Measurements from ENCODE around the gene ISCA2.
A peak's percentile ranks its signal among the peaks of the same experiment; 100 is the strongest.

Gene ISCA2

DNA sequence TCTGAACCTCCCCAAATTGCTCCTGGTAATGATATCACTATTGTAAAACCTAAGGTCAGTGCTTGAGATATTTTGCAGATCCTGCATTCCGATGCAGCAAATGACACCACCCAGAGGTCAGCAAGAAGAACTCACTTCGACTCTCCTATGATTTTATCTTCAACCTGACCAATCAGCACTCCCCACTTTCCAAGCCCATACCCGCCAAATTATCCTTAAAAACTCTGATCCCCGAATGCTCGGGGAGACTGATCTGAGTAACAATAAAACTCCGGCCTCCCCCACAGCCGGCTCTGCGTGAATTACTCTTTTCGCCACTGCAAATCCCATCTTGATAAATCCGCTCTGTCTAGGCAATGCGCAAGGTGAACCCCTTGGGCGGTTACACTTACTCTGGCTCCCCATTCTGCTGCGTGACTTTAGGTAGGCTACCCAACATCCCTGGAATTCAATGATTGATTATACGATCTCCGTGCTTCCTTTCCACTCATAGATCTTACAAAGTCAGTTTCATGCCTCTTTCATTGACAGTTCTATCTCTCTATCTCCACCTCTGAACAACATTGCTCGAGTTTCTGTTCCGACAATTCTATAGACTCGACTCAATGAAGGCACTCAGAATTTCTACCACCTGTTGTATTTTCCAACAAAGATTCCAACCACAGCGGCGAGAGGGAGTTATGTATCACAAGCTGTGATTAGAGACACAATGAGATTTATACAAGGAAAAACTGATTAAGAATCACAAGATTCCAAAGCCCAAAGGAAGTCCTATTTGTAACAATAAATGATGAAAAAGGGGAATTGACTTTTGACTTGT is 1.4 kb upstream of the ISCA2 start:
- H3K9me3 ChIP-seq (ENCODE audit: control extremely low read depth in 1 of 5, control insufficient read depth in 4 of 5, insufficient read depth in 2 of 5, low read depth in 1 of 5, low read length in 4 of 5), result no peaks in the 10 kb centered on the region
- peak; percentile 47 to 63 (median 57) for DNase-seq
- peak overlapping the region; percentile 62 to 99 (median 93) for H3K4me3 ChIP-seq (ENCODE audit: control insufficient read depth in 1 of 7, extremely low read depth in 1 of 7, insufficient read depth in 4 of 7, low read depth in 2 of 7, low read length in 6 of 7)
- peaks cover 0 to 12% (median under 1%) of the 10 kb centered on the region in 4 experiments for H3K36me3 ChIP-seq (ENCODE audit: control insufficient read depth in 4 of 4, insufficient read depth in 4 of 4, low read length in 3 of 4)
- CTCF ChIA-PET, result interaction anchor here (0.7 to 3.4 kb wide), 7 partner anchors 10 to 131 kb away, joined by 3 to 14 read pairs (median 3); no protein-coding TSS in a partner anchor
- peaks cover 18 to 43% (median 38%) of the 10 kb centered on the region in 4 experiments for H3K4me1 ChIP-seq (ENCODE audit: control extremely low read depth in 1 of 4, control insufficient read depth in 4 of 4, insufficient read depth in 4 of 4, low read length in 3 of 4)
- H3K27ac ChIP-seq (ENCODE audit: insufficient read depth in 1 of 2, low read depth in 1 of 2, low read length in 2 of 2, poor library complexity in 1 of 2, severe bottlenecking in 2 of 2), result peak overlapping the region; percentile 48 to 83
- 2% methylated on average over 17 of the region's 20 CpGs for WGBS (ENCODE audit: insufficient coverage)
- no peaks in the 10 kb centered on the region for H3K27me3 ChIP-seq (replicated peaks in 2 of 5; ENCODE audit: control insufficient read depth in 4 of 5, insufficient read depth in 5 of 5, low read length in 4 of 5)
- POLR2A ChIA-PET, result no interaction called here

DNA sequence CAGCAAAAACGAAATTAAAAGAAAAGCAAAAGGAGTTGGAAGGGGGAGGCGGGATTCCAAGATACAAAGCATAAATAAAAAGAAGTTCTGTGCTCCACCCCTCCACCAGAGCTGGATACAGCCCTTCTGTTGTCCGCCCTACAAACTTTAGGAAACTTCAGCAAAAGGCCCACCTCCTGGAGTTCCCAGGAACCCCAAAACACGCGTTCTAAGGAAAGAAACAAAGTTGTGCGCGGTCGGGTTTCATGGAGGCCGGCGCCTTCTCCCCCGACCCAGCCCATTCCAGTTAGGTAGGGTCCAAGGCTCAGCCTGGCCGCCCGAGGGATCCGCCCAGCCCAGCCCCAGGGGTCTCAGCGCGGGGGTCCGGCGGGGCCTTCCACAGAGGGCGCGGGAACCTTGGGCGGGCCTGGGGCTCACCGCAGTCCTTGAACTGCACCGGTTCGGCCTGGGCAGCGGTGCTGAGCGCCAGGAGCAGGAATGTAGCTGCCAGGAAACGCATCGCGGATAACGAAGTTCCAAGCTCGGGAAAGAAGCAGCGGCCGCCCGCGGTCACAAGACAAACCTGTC is 706 bp upstream of the ISCA2 start, which contains the start of gene NPC2:
NPC2 (minus strand) TSS at position 530 of the 567 bp plus-strand sequence; CDS start at position 499, 31 bp downstream.
- Histone ChIP-seq H3K27ac (ENCODE audit: insufficient read depth in 1 of 2, low read depth in 1 of 2, low read length in 2 of 2, poor library complexity in 1 of 2, severe bottlenecking in 2 of 2) (peak within 1 kb of the TSS; percentile 62 to 87), H3K27me3 (replicated peaks in 2 of 5; ENCODE audit: control insufficient read depth in 4 of 5, insufficient read depth in 5 of 5, low read length in 4 of 5) (no peaks in the 10 kb centered on the region), H3K4me3 (ENCODE audit: control insufficient read depth in 1 of 7, extremely low read depth in 1 of 7, insufficient read depth in 4 of 7, low read depth in 2 of 7, low read length in 6 of 7) (peak within 1 kb of the TSS; percentile 82 to 99 (median 94)), H3K36me3 (ENCODE audit: control insufficient read depth in 4 of 4, insufficient read depth in 4 of 4, low read length in 3 of 4) (peaks cover 0 to 8% (median under 1%) of the 10 kb centered on the region in 4 experiments), H3K4me1 (ENCODE audit: control extremely low read depth in 1 of 4, control insufficient read depth in 4 of 4, insufficient read depth in 4 of 4, low read length in 3 of 4) (peaks cover 18 to 43% (median 38%) of the 10 kb centered on the region in 4 experiments), H3K9me3 (ENCODE audit: control extremely low read depth in 1 of 5, control insufficient read depth in 4 of 5, insufficient read depth in 2 of 5, low read depth in 1 of 5, low read length in 4 of 5) (no peaks in the 10 kb centered on the region)
- DNase-seq, result peak in 1 of 3 donors; percentile 40
- under 1% methylated on average over 32 of the region's 35 CpGs for WGBS (ENCODE audit: insufficient coverage)
- POLR2A ChIA-PET, result interaction anchor here (0.6 kb wide), 1 partner anchor 408 kb away, joined by 3 read pairs; the partner anchor contains the start of gene LIN52
- CTCF ChIA-PET, result interaction anchor here (0.7 to 2.3 kb wide), 6 partner anchors 11 to 309 kb away, joined by 3 to 6 read pairs (median 4); no protein-coding TSS in a partner anchor

GRCh38 chr14:74495356-74495755 is 1.8 kb downstream of the ISCA2 start:
- H3K27ac ChIP-seq (ENCODE audit: insufficient read depth in 1 of 2, low read depth in 1 of 2, low read length in 2 of 2, poor library complexity in 1 of 2, severe bottlenecking in 2 of 2), result no peak overlapping the region
- H3K4me1 ChIP-seq (ENCODE audit: control extremely low read depth in 1 of 4, control insufficient read depth in 4 of 4, insufficient read depth in 4 of 4, low read length in 3 of 4), result peaks cover 15 to 36% (median 33%) of the 10 kb centered on the region in 4 experiments
- peaks cover 0 to 6% (median under 1%) of the 10 kb centered on the region in 4 experiments for H3K36me3 ChIP-seq (ENCODE audit: control insufficient read depth in 4 of 4, insufficient read depth in 4 of 4, low read length in 3 of 4)
- DNase-seq, result peak in 2 of 3 donors; percentile 43 to 65
- H3K27me3 ChIP-seq (replicated peaks in 2 of 5; ENCODE audit: control insufficient read depth in 4 of 5, insufficient read depth in 5 of 5, low read length in 4 of 5), result no peaks in the 10 kb centered on the region
- POLR2A ChIA-PET, result no interaction called here
- H3K9me3 ChIP-seq (ENCODE audit: control extremely low read depth in 1 of 5, control insufficient read depth in 4 of 5, insufficient read depth in 2 of 5, low read depth in 1 of 5, low read length in 4 of 5), result no peaks in the 10 kb centered on the region
- H3K4me3 ChIP-seq (ENCODE audit: control insufficient read depth in 1 of 7, extremely low read depth in 1 of 7, insufficient read depth in 4 of 7, low read depth in 2 of 7, low read length in 6 of 7), result peak overlapping the region in 1 of 7 experiments; percentile 27
- CTCF ChIA-PET, result interaction anchor here (1.0 to 1.1 kb wide), 3 partner anchors 14 to 132 kb away, joined by 3 to 4 read pairs (median 3); no protein-coding TSS in a partner anchor
- 20% methylated on average over 1 of the region's 2 CpGs for WGBS (ENCODE audit: insufficient coverage)

DNA sequence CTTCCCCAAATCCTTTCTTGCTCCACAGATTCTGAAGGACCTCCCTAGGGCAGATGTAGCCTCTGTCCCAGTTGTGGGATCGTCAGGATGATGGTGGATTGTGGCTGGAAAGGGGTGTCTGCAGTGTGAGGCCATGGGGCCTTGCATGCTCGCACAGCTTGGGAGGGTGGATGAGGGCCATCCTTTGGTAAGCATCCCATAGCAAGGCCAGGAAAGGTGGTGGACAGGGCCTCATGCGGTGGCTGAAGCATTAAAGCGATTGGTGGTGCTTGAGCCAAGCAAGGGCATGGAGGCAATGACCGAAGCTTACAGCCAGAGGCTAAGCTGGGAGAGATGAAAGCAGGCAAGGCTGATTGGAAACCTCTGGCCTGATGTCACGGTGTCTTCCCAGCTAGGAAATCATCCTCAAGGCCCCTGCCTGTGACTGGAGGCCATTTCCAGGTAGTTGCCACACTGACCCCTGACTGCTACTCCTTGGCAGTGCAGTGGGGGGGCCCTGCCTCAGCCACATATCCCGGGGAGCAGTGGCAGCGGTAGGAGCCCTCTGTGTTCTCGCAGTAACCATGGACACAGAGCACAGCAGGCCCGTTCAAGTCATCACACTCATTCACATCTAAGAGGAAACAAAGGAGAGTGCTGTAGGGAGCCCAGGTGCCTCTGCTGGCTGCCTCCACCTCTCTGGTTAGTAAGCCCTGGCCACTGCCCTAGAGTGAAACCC is 7.0 kb downstream of the ISCA2 start:
- ChIA-PET CTCF (interaction anchor here (0.7 to 2.2 kb wide), 7 partner anchors 10 to 783 kb away, joined by 3 to 7 read pairs (median 3); no protein-coding TSS in a partner anchor), POLR2A (no interaction called here)
- peaks cover 0 to 6% (median 0%) of the 10 kb centered on the region in 4 experiments for H3K36me3 ChIP-seq (ENCODE audit: control insufficient read depth in 4 of 4, insufficient read depth in 4 of 4, low read length in 3 of 4)
- H3K27me3 ChIP-seq (replicated peaks in 2 of 5; ENCODE audit: control insufficient read depth in 4 of 5, insufficient read depth in 5 of 5, low read length in 4 of 5), result no peaks in the 10 kb centered on the region
- peaks cover 0 to 8% (median 4%) of the 10 kb centered on the region in 4 experiments for H3K4me1 ChIP-seq (ENCODE audit: control extremely low read depth in 1 of 4, control insufficient read depth in 4 of 4, insufficient read depth in 4 of 4, low read length in 3 of 4)
- no peak overlapping the region for H3K27ac ChIP-seq (ENCODE audit: insufficient read depth in 1 of 2, low read depth in 1 of 2, low read length in 2 of 2, poor library complexity in 1 of 2, severe bottlenecking in 2 of 2)
- no peaks in the 10 kb centered on the region for H3K9me3 ChIP-seq (ENCODE audit: control extremely low read depth in 1 of 5, control insufficient read depth in 4 of 5, insufficient read depth in 2 of 5, low read depth in 1 of 5, low read length in 4 of 5)
- 92% methylated on average over 8 of the region's 10 CpGs for WGBS (ENCODE audit: insufficient coverage)
- no peak for DNase-seq
- H3K4me3 ChIP-seq (ENCODE audit: control insufficient read depth in 1 of 7, extremely low read depth in 1 of 7, insufficient read depth in 4 of 7, low read depth in 2 of 7, low read length in 6 of 7), result no peak overlapping the region

GRCh38 chr14:74501135-74501614 is 7.6 kb downstream of the ISCA2 start:
- H3K4me3 ChIP-seq (ENCODE audit: control insufficient read depth in 1 of 7, extremely low read depth in 1 of 7, insufficient read depth in 4 of 7, low read depth in 2 of 7, low read length in 6 of 7), result no peak overlapping the region
- H3K27me3 ChIP-seq (replicated peaks in 2 of 5; ENCODE audit: control insufficient read depth in 4 of 5, insufficient read depth in 5 of 5, low read length in 4 of 5), result no peaks in the 10 kb centered on the region
- WGBS (ENCODE audit: insufficient coverage), result 82% methylated on average over 4 of the region's 16 CpGs
- no peaks in the 10 kb centered on the region for H3K9me3 ChIP-seq (ENCODE audit: control extremely low read depth in 1 of 5, control insufficient read depth in 4 of 5, insufficient read depth in 2 of 5, low read depth in 1 of 5, low read length in 4 of 5)
- POLR2A ChIA-PET, result no interaction called here
- peaks cover 0 to 5% (median 0%) of the 10 kb centered on the region in 4 experiments for H3K36me3 ChIP-seq (ENCODE audit: control insufficient read depth in 4 of 4, insufficient read depth in 4 of 4, low read length in 3 of 4)
- no peak overlapping the region for H3K27ac ChIP-seq (ENCODE audit: insufficient read depth in 1 of 2, low read depth in 1 of 2, low read length in 2 of 2, poor library complexity in 1 of 2, severe bottlenecking in 2 of 2)
- peak in 1 of 3 donors; percentile 27 for DNase-seq
- CTCF ChIA-PET, result interaction anchor here (1.0 to 1.5 kb wide), 4 partner anchors 34 to 303 kb away, joined by 3 to 5 read pairs (median 4); no protein-coding TSS in a partner anchor
- H3K4me1 ChIP-seq (ENCODE audit: control extremely low read depth in 1 of 4, control insufficient read depth in 4 of 4, insufficient read depth in 4 of 4, low read length in 3 of 4), result peaks cover 0 to 2% (median 1%) of the 10 kb centered on the region in 4 experiments

DNA sequence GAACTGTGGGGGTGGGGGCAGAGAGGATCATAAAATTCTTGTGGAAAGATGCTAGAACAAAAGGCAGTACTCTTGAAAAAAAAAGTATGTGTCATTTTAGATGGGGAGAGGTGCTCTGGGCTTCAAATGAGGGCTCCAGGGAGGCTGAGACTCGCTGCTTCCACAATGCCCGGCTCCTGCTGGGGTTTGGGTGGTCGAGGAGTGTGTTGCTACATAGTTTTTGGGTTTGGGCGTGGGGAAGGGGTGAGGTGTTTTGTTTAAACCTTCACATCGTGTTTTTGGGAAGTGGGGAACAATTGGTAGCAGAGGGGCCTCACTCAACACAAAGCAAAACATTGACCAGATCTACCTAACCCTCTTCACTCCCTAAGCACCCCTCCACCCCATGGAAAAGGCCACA is 8.1 kb downstream of the ISCA2 start:
- ChIA-PET CTCF (interaction anchor here (1.0 to 2.6 kb wide), 5 partner anchors 11 to 108 kb away, joined by 3 to 7 read pairs (median 4); no protein-coding TSS in a partner anchor), POLR2A (no interaction called here)
- DNase-seq, result no peak

More for the DNA sequence above, 8.1 kb downstream of the ISCA2 start:
- no peaks in the 10 kb centered on the region for H3K27me3 ChIP-seq (replicated peaks in 2 of 5; ENCODE audit: control insufficient read depth in 4 of 5, insufficient read depth in 5 of 5, low read length in 4 of 5)
- H3K36me3 ChIP-seq (ENCODE audit: control insufficient read depth in 4 of 4, insufficient read depth in 4 of 4, low read length in 3 of 4), result no peaks in the 10 kb centered on the region
- 88% methylated on average over 2 of the region's 5 CpGs for WGBS (ENCODE audit: insufficient coverage)
- no peaks in the 10 kb centered on the region for H3K9me3 ChIP-seq (ENCODE audit: control extremely low read depth in 1 of 5, control insufficient read depth in 4 of 5, insufficient read depth in 2 of 5, low read depth in 1 of 5, low read length in 4 of 5)
- peaks cover 0 to 3% (median under 1%) of the 10 kb centered on the region in 4 experiments for H3K4me1 ChIP-seq (ENCODE audit: control extremely low read depth in 1 of 4, control insufficient read depth in 4 of 4, insufficient read depth in 4 of 4, low read length in 3 of 4)
- no peak overlapping the region for H3K27ac ChIP-seq (ENCODE audit: insufficient read depth in 1 of 2, low read depth in 1 of 2, low read length in 2 of 2, poor library complexity in 1 of 2, severe bottlenecking in 2 of 2)
- no peak overlapping the region for H3K4me3 ChIP-seq (ENCODE audit: control insufficient read depth in 1 of 7, extremely low read depth in 1 of 7, insufficient read depth in 4 of 7, low read depth in 2 of 7, low read length in 6 of 7)

Measured in common myeloid progenitor, CD34-positive (primary cell).